Caco-2 (cell line): ENCODE data around the gene CITED2. TPM values are rescaled to one million over a fixed set of nuclear protein-coding genes. Genes with fewer than 3 reads are reported as not detected.

Source experiments
- BruUV-seq: library from RNA; stranded (reverse); fragments of 400-500 nt; replicated peaks from 2 replicates; lab custom pipeline; 2021; lab: Mats Ljungman, UMichigan
- CTCF ChIA-PET: fragments of 300-600 bp; sonication (Branson Sonifier 250); formaldehyde crosslinking; loops from one replicate; lab custom pipeline; 2022; ENCODE audit warnings: antibody characterized with exemption; lab: Charles Lee
- POLR2A ChIA-PET: fragments of 300-600 bp; sonication (Branson Sonifier 250); formaldehyde crosslinking; loops from one replicate; lab custom pipeline; 2022; ENCODE audit warnings: antibody characterized with exemption; lab: Charles Lee
- DNase-seq, 2 experiments: peaks; one replicate each; pipeline versions ENCODE4 v3.0.0 to v3.0.0-alpha.2; 2020 to 2022
- H3K27me3 ChIP-seq: replicated peaks from 2 replicates; pipeline ENCODE4 v1.6.0; 2011; ENCODE audit warnings: low read length; ENCODE audit not compliant: control insufficient read depth, insufficient read depth
- H3K36me3 ChIP-seq: 2 replicates; pipeline ENCODE4 v1.5.1; 2011; ENCODE audit warnings: low read length; ENCODE audit not compliant: control insufficient read depth, insufficient read depth
- H3K4me1 ChIP-seq: fragments of 250-450 bp; sonication (Bioruptor Pico); 2 replicates; pipeline ENCODE4 v1.5.1; 2020; ENCODE audit warnings: mild to moderate bottlenecking
- H3K4me3 ChIP-seq: 2 replicates; pipeline ENCODE4 v1.5.1; 2011; ENCODE audit warnings: low read depth, mild to moderate bottlenecking, control low read depth, low read length
- H3K9me3 ChIP-seq: fragments of 250-450 bp; sonication (Bioruptor Pico); 2 replicates; pipeline ENCODE4 v1.5.1; 2020; ENCODE audit warnings: mild to moderate bottlenecking, moderate library complexity
- H3K27ac Mint-ChIP-seq: one replicate; pipeline ENCODE4 v1.8.0; 2022; ENCODE audit warnings: mixed read lengths; ENCODE audit not compliant: unreplicated experiment
- H3K27me3 Mint-ChIP-seq: one replicate; pipeline ENCODE4 v1.8.0; 2022; ENCODE audit warnings: mixed read lengths; ENCODE audit not compliant: insufficient read depth, unreplicated experiment
- H3K36me3 Mint-ChIP-seq: one replicate; pipeline ENCODE4 v1.8.0; 2022; ENCODE audit warnings: mild to moderate bottlenecking, mixed read lengths; ENCODE audit not compliant: insufficient read depth, unreplicated experiment
- H3K4me1 Mint-ChIP-seq: one replicate; pipeline ENCODE4 v1.8.0; 2022; ENCODE audit warnings: low read depth, mixed read lengths; ENCODE audit not compliant: unreplicated experiment
- H3K4me3 Mint-ChIP-seq: one replicate; pipeline ENCODE4 v1.8.0; 2022; ENCODE audit warnings: mild to moderate bottlenecking, moderate library complexity, mixed read lengths; ENCODE audit not compliant: unreplicated experiment
- H3K9me3 Mint-ChIP-seq: one replicate; pipeline ENCODE4 v1.8.0; 2022; ENCODE audit warnings: mixed read lengths; ENCODE audit not compliant: unreplicated experiment
- CTCF ChIP-seq, 2 experiments: fragments of 200-600 bp in 1 of 2; IDR thresholded peaks; 1 replicate in 1 of 2; 2 replicates in 1 of 2; pipeline versions ENCODE4 v1.5.1 to v1.8.0; 2011 to 2022; ENCODE audit warnings: antibody characterized with exemption in 1 of 2, control low read depth in 1 of 2, inconsistent platforms in 1 of 2, low read depth in 1 of 2, low read length in 1 of 2, mild to moderate bottlenecking in 1 of 2, moderate library complexity in 1 of 2; ENCODE audit not compliant: insufficient read depth in 1 of 2, severe bottlenecking in 1 of 2, unreplicated experiment in 1 of 2
- intact Hi-C: fragments of 100-400 bp; cut with micrococcal nuclease; formaldehyde crosslinking; loops from one replicate; pipeline ENCODE4 v1.10.0; 2022; ENCODE audit not compliant: unreplicated experiment
- total RNA-seq: library from RNA; stranded (reverse); gene quantifications from 2 replicates; pipeline ENCODE4 v1.2.3, GENCODE V29; 2022

The CITED2 gene
- total RNA-seq, 1 experiment from 2014 or later, result 78.0 TPM

GRCh38 chr6:139407718-139408222, 33.3 kb upstream of the CITED2 start:
- ChIA-PET CTCF (no interaction called here), POLR2A (no interaction called here)
- Mint-ChIP-seq H3K4me1 (peaks cover 14% of the 10 kb centered on the region), H3K36me3 (no peaks in the 10 kb centered on the region), H3K9me3 (no peaks in the 10 kb centered on the region), H3K27ac (no peak overlapping the region), H3K4me3 (no peak overlapping the region), H3K27me3 (no peaks in the 10 kb centered on the region)
- intact Hi-C loops, result no loop called here
- BruUV-seq, result no TSS peak
- no peak for DNase-seq
- Histone ChIP-seq H3K27me3 (no peaks in the 10 kb centered on the region), H3K9me3 (no peaks in the 10 kb centered on the region), H3K4me1 (peaks cover 10% of the 10 kb centered on the region; the same call in 1 of the 2 replicates), H3K36me3 (no peaks in the 10 kb centered on the region), H3K4me3 (no peak overlapping the region)
- no peak for TF ChIP-seq CTCF (IDR thresholded peaks at IDR 0.05; ENCODE audit: insufficient read depth in 1 of 2, low read depth in 1 of 2, low read length in 1 of 2, severe bottlenecking in 1 of 2, unreplicated experiment in 1 of 2)

- H3K4me3 ChIP-seq, result no peak overlapping the region
- H3K4me3 Mint-ChIP-seq, result no peak overlapping the region
- no peak for DNase-seq
- POLR2A ChIA-PET, result no interaction called here
- intact Hi-C loops, result no loop called here
- no peaks in the 10 kb centered on the region for H3K9me3 ChIP-seq
- H3K9me3 Mint-ChIP-seq, result no peaks in the 10 kb centered on the region
- peaks cover 14% of the 10 kb centered on the region for H3K4me1 Mint-ChIP-seq
- H3K4me1 ChIP-seq, result peaks cover 10% of the 10 kb centered on the region; the same call in 1 of the 2 replicates
- H3K27me3 ChIP-seq, result no peaks in the 10 kb centered on the region
- no peak overlapping the region for H3K27ac Mint-ChIP-seq
- no TSS peak for BruUV-seq
- no peaks in the 10 kb centered on the region for H3K27me3 Mint-ChIP-seq
- H3K36me3 Mint-ChIP-seq, result no peaks in the 10 kb centered on the region
- no peaks in the 10 kb centered on the region for H3K36me3 ChIP-seq
- TF ChIP-seq CTCF (IDR thresholded peaks at IDR 0.05; ENCODE audit: insufficient read depth in 1 of 2, low read depth in 1 of 2, low read length in 1 of 2, severe bottlenecking in 1 of 2, unreplicated experiment in 1 of 2), result no peak
- CTCF ChIA-PET, result no interaction called here
Observed at GRCh38 chr6:139406577-139407343, 32.3 kb upstream of the CITED2 start.

DNA sequence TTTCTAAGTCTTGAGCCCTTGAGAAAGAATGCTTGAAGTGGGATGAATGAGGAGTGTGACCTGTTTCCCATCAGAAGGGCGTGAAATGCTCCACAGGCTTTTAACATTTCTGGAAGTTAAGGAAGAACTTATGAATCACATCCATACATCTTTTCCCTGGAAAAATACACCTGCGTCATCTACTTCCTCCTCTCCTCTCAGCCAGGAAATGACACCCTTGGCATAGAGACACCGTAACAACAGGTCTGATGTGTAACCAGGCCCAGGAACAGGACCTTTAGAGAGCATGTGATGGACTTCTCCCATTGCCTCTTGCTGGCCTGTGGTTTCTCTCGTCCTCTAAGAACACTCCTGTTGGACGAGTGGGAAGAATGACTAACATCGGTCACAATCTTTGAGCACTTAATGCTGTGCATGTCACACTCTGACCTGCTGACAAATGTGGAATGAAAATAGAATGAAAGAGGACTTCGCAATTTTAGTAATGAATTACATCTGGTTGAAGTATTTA, 28.5 kb upstream of the CITED2 start:
- no peak overlapping the region for H3K27ac Mint-ChIP-seq
- DNase-seq, result no peak

More for the DNA sequence above, 28.5 kb upstream of the CITED2 start:
- H3K36me3 Mint-ChIP-seq, result no peaks in the 10 kb centered on the region
- no TSS peak for BruUV-seq
- H3K27me3 Mint-ChIP-seq, result no peaks in the 10 kb centered on the region
- Histone ChIP-seq H3K36me3 (no peaks in the 10 kb centered on the region), H3K4me1 (no peaks in the 10 kb centered on the region), H3K27me3 (no peaks in the 10 kb centered on the region), H3K4me3 (no peak overlapping the region), H3K9me3 (no peaks in the 10 kb centered on the region)
- intact Hi-C loops, result no loop called here
- no peaks in the 10 kb centered on the region for H3K9me3 Mint-ChIP-seq
- no peak overlapping the region for H3K4me3 Mint-ChIP-seq
- POLR2A ChIA-PET, result no interaction called here
- CTCF ChIA-PET, result no interaction called here
- no peak for TF ChIP-seq CTCF (IDR thresholded peaks at IDR 0.05; ENCODE audit: insufficient read depth in 1 of 2, low read depth in 1 of 2, low read length in 1 of 2, severe bottlenecking in 1 of 2, unreplicated experiment in 1 of 2)
- H3K4me1 Mint-ChIP-seq, result peaks cover 18% of the 10 kb centered on the region
